Endometrial microvascular endothelial cells (primary cell): ENCODE results near the gene SLC2A8. TPM values are rescaled to one million over a fixed set of nuclear protein-coding genes. Genes with fewer than 3 reads are reported as not detected.

Experiments
- in situ Hi-C: cut with HindIII; loops from 2 replicates; pipeline ENCODE4 v1.10.0; 2017; ENCODE audit warnings: low sequenced_read_pairs, low pct_unique_long_range_greater_than_20kb; ENCODE audit errors: inconsistent ontology term
- total RNA-seq: library from RNA; depleted of rRNA; stranded (reverse); fragments of >200 nt; gene quantifications from one replicate; pipeline ENCODE4 v1.2.3, GENCODE V29; 2015; ENCODE audit errors: inconsistent ontology term

Gene SLC2A8
- 19.8 TPM for total RNA-seq

GRCh38 chr9:127396808-127397645, at the start of gene SLC2A8:
SLC2A8 (plus strand) TSS chr9:127397169; CDS start chr9:127397231, 62 bp downstream.
- in situ Hi-C loops = no loop called here

- in situ Hi-C loops = no loop called here
Measured at GRCh38 chr9:127347831-127348776, 48.9 kb upstream of the SLC2A8 start.

- in situ Hi-C loops = no loop called here
Measured at GRCh38 chr9:127349483-127350113, 47.4 kb upstream of the SLC2A8 start.

GRCh38 chr9:127351182-127352166, 45.5 kb upstream of the SLC2A8 start:
- in situ Hi-C loops = no loop called here

GRCh38 chr9:127353882-127354281, 43.1 kb upstream of the SLC2A8 start:
- in situ Hi-C loops = no loop called here

- in situ Hi-C loops = no loop called here
Measured at GRCh38 chr9:127356906-127357305, 40.1 kb upstream of the SLC2A8 start.

GRCh38 chr9:127358023-127358535, 38.9 kb upstream of the SLC2A8 start:
- in situ Hi-C loops = no loop called here

GRCh38 chr9:127358770-127359169, 38.2 kb upstream of the SLC2A8 start:
- in situ Hi-C loops = no loop called here

GRCh38 chr9:127360250-127360649, 36.7 kb upstream of the SLC2A8 start:
- in situ Hi-C loops = no loop called here

GRCh38 chr9:127360829-127361228, 36.1 kb upstream of the SLC2A8 start:
- in situ Hi-C loops = no loop called here

- in situ Hi-C loops = no loop called here
Measured at GRCh38 chr9:127361561-127361960, 35.4 kb upstream of the SLC2A8 start.

GRCh38 chr9:127362829-127363228, 34.1 kb upstream of the SLC2A8 start:
- in situ Hi-C loops = no loop called here

- in situ Hi-C loops = no loop called here
Measured at GRCh38 chr9:127365461-127365860, 31.5 kb upstream of the SLC2A8 start.

GRCh38 chr9:127366594-127366993, 30.4 kb upstream of the SLC2A8 start:
- in situ Hi-C loops = no loop called here

GRCh38 chr9:127368852-127369402, 28.0 kb upstream of the SLC2A8 start:
- in situ Hi-C loops = no loop called here

- in situ Hi-C loops = no loop called here
Measured at GRCh38 chr9:127369428-127369827, 27.5 kb upstream of the SLC2A8 start.

GRCh38 chr9:127370147-127370579, 26.8 kb upstream of the SLC2A8 start:
- in situ Hi-C loops = no loop called here
